ENCODE measurements around the gene ZNF423.

Gene ZNF423

GRCh38 chr16:49443576-49443975 is 412.3 kb downstream of the ZNF423 start:
- no peak for DNase-seq

- DNase-seq = peak; percentile 65
Measured at GRCh38 chr16:49442805-49443204, 413.1 kb downstream of the ZNF423 start.

- peak; percentile 88 for DNase-seq
Measured at GRCh38 chr16:49441366-49441780, 414.5 kb downstream of the ZNF423 start.

GRCh38 chr16:49440156-49441065 is 415.5 kb downstream of the ZNF423 start:
- no peak for DNase-seq

- DNase-seq = no peak
Measured at GRCh38 chr16:49439676-49440075, 416.2 kb downstream of the ZNF423 start.

GRCh38 chr16:49439050-49439449 is 416.9 kb downstream of the ZNF423 start:
- no peak for DNase-seq

Measured in NCI-H146 (cell line).